Stimulated activated CD8-positive, alpha-beta memory T cell treated with anti-CD3 and anti-CD28 coated beads, Interleukin-7, amount 100 ng/mL, for 1 hour (primary cell): ENCODE measurements around the gene ZBTB20.

Source experiments
- DNase-seq, 2 donors: peaks; one replicate each; pipeline ENCODE4 v3.0.0-alpha.2; 2020; ENCODE audit warnings: low read depth in 2 of 2

Gene ZBTB20

DNA sequence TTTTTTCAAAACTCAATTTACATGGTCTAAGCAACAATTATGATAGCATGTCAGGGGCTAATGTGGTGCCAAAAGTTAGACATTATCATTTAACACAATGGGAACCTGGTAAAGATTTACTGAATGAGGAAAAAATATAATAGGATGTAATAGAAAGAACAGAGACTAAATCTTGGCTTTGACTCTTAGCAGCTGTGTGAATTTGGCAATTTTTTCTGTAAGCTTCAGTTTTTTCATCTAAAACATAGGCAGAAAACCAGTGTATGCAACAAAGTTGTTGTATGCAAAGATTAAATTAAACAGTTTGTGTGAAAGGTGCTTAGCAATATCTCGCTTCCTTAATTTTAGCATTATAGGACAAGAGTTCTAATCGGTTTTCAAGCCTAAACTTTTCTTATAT lies 57.6 kb downstream of the ZBTB20 start:
- DNase-seq: no peak

DNA sequence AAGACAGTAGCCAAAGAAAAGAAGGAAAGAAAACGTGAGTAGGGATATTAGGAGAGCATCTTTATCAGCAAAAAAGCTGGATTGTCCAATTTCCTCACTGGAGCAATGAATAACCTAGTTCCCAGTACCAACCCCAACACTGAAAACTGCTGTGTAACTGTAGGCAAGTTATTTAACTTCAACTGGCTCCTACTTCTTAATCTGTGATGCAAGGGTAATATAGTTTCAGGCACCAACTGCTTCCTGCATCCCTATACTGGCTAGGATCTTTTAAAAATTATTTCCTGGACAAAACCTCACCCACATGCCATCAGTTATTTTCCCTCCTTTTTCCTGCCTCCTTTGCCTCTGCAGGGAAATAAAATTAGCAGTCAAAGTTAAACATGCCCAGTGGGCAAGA lies 59.6 kb downstream of the ZBTB20 start:
- no peak for DNase-seq

DNA sequence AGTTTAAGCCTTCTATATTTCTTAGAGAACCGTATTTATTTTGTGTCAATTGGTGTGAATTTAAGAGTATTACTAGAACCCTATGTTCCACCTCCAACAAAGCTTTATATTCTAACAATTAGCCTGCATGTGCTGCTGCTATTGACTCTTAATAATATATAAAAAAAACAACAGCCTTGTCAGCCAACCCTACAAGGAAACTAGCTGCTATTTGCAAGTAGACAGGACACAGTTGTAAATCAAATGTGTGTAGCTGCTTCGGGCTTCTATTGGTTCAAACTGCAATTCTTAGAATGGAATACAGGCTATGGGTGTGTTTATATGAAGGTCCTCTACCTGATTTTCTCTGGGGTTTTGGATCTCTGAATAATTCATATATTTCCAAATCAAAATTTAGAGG lies 60.7 kb downstream of the ZBTB20 start:
- DNase-seq: no peak

DNA sequence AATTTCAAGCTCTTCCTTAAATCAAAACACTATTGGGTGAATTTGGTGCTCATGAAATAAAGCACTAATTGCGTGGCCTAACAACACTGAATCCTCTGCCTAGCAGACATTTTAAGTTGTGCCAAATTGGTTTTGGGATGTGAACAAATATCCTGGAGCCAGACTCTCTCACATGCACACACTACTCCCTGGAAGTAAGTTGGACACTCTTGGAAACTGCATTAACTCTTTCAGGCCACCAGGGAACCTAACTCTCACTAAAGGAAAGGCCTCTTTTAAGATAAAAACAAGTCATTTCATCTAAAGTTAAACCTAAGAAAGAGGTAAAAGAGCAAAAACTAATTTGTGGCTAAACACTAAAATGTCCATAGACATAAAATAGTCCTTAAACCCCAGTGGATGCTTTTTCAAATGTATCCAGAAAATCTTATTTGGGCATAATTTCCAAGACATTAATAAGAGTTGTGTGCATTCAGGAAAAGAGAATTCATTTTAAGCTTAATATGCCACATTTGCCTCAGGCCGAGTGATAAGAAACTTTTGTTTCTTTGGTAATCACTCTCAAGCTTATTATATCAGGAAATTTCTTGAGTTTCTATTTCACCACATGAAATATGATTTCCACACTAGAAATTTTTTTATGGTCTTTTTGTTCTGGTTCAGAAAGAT lies 61.8 kb downstream of the ZBTB20 start:
- DNase-seq: no peak

DNA sequence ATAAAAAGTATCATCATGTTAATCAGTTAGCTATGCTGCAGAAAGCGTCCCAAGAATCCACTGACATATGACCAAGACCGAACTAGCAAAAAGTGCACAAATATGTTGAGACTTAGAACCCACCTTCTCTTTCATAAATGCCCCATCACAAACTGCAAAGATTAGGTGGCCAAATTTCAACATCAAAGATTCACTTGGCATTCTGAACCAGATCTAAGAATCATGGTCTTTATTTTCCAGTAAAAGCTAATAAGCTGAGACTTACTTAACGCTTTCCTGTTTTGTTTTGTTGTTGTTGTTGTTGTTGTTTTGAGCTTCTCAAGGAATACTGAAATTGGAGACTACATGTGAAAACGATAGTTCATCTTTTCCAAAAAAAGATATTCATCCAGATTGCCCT lies 62.4 kb downstream of the ZBTB20 start:
- DNase-seq: no peak

DNA sequence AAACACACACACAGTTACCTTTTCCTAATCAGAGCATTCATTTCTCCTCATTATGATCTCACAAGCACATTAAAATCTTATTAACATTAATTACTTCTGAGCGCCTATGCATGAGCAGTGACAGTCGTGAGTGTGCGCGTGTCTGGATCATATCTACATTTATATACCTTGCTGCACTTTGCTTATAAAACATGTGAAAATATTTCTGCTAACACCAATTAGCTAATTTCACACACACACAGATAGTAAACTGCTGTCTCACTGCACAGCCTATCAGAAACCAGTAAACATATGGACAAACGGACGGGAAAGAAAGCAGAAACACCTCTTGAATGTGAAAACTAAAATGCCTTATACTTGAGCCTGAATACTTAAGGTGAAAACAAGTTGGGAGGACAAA lies 64.8 kb downstream of the ZBTB20 start:
- no peak for DNase-seq

DNA sequence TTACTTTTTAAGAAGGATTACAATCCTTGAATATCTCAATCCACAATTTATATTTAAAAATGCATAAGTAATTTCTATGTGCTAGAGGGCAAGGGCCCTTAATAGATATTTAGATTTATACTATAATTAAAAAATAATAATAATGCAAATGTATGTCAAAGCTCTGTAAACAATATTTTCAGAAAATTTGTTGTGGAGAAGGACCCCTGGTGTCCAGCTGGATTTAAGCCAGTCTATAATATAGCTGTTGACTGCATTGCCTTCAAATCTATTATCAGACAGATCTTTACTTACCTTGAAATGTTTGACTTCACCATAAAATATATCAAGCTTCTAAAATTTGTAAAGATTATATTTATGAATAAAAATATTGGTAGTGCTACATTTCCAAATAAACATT lies 65.6 kb downstream of the ZBTB20 start:
- DNase-seq: no peak

DNA sequence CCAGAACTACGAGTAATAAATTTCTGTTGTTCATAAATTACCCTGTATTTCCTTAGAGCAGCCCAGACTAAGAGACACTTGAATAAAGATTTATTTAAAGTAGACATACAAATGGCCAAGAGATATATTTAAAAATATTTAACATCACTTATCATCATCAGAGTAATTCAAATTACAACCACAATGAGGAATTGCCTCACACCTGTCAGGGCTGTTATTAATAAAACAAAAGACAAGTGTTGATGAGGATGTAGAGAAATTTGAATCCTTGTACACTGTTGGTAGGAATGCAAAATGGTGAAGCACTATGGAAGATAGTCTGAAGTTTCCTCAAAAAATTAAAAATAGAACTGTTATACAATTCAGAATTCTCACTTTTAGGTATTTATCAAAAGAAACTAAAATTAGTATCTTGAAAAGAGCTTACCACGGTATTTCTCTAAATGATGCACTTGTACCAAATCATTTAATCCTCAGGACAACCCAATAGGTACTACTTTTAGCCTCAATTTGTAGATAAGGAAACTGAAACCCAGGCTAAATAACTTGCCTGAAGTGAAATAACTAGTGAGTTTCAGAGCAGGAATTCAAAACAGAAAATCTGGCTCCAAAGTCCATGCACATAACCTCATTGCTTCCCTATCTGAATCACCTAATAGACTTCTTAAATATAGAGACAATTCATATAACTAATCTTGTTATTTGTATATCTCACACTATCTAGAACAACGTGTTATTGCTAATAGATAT lies 69.4 kb downstream of the ZBTB20 start:
- no peak for DNase-seq

DNA sequence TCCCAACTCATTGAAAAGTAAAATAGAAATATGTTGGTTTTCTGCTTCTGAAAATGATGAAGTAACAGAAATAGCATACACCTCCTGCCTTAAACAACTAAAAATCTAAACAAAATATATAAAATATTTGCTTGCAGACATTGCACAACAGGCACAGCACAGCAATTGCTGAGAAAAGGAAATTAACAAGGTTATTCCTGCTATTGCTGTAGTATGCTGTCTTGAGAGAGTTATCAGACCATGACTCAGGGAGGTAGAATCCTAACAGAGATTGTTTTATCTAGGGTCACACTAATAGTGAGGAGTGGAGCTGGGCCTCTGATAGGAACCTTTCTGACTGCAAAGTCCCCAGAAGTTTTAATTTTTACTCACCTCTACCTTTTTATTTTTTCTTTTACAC lies 72.6 kb downstream of the ZBTB20 start:
- no peak for DNase-seq

DNA sequence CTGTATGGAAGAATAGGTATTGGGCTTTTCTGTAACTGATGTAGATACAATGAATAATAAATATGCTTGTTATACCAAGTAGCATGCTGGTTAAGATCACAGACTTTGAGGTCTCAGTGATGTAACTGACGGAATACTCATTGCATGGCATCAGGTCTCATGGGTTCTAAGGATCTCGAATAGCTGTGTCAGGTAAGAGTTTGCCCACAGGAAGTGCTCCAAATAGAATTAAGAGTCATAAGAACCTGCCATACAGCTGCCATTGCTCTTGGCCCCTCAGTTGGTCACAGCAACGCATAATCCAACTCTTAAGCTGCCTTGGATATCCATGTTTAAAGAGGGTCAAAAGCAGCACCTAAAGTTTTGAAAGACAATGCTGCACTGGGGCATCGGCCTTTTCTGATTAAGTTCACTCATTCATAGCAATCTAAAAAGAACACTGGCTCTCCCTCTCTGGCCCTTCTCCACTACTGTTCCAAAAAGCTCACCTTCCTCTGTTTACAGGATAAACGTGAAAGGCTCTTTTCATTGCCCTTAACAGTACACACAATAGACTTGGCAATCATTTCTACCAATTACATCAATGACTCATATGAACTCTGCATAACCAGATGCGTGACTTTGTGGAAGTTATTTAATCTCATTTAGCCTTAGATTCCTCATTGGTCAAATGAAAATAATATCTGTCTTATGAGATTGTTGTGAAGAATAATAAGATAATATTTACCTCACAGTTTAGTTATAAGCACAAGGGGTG lies 74.6 kb downstream of the ZBTB20 start:
- DNase-seq: no peak

DNA sequence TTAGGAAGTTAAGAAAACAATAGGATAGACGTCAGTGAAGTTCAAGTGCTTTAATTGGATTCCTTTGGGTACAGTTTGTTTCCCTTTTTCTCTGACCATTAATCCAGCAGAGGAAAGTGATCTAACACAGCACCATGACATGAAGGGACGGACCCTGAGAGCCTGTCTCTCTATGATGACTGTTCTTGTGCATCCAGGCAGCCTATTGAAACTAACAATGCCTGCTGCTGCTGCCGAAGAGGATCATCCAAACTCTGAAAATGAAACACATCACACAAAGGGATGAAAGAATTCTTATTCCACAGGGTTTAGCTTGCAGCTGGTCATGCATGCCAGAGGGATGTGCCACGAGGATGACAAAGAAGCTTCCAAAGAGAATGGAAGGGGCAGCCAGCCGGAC lies 75.5 kb downstream of the ZBTB20 start:
- no peak for DNase-seq

DNA sequence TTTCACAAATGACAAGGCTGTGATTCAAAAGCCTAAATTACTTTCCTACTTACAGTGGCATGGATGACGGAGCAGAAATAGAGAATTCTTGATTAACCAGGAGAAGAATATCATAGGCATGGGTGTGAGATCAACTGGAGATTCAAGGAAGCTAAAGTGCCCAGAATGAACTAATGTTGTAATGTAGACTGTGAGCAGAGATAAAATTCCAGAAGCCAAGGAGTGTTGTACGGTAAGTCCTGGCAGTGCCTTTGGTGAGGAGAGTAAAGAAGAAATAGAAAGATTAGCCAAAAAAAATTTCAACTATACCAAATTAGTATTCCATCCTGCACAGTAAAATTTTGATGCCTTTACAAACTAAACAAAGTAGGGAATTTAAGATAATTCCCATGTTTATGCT lies 75.9 kb downstream of the ZBTB20 start:
- no peak for DNase-seq

DNA sequence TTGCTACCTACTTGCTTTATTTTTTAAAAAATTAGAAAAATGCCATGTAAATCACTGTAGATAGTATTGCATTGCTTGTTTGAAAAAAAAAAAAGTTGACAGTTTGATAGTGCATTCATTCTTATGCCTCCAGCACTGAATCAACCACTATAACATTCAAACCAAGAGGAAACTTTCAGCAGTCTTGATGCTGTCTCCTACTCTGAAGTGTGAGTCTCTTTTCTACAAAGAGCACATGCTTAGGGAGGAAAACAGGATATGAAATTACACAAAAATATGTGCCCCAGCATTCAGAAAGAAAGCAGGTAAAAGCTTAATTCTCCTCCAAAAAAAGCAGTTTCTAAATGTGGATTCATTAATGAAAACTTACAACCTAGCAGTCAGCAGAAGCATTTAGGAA lies 78.3 kb downstream of the ZBTB20 start:
- no peak for DNase-seq

DNA sequence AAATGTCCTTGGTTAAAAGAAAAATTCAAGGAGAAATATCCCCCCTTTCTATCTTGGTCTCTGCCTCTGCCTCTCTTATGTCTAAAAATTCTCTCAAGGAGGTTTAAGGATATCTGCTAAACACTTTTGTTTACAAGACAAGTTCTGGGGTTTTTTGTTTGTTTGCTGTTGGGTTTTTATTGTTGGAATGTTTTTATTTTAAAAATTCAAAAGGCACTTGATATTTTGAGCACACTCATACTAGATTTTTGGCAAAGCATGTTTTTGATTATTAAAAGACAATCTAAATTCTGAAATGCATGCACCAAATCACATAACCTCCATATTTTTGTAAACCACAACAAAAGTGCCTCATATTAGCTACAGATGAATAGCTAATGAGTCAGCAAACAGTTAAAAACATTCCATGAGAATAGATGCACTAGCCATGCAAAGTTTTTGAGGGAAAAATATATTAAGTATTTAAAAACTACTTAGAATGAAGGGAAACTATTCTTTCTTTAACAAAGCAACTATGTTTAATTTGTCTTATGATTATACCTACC lies 84.6 kb downstream of the ZBTB20 start:
- no peak for DNase-seq

DNA sequence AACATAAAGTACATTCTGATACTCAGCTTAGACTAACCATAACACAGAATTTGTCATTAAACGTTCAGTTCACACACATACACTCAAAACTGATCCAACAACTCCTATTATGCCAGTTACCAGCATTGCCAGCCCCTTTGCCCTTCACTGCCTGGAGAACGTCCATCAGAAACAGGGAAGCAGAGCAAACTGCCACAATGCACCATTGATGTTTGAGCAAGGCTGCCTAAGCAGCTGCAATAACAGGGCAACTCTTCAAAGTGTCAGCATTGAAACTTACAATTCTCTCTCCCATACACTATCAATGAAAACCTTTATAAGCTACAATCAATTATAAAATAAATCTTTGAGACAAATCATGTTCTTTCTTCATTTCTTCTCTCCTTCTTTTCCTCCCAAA lies 85.1 kb downstream of the ZBTB20 start:
- no peak for DNase-seq

DNA sequence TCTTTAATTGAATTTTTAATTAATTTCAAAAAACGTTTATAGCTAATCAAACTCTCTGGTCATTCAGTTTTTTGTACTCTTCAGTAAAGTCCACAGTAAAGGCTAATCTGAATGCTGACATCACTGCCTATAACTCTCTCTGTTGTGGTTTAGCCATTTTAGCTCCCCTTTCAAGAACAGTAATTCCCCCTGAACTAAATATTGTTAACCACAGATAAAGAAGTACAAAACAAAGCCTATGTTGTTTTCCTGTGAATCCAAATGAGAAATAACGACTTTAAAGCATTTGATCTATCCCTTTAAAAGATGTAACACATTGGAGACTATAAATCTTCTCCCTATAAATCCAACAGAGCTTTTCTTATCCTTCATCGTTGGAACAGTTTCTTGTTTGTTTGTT lies 94.2 kb downstream of the ZBTB20 start:
- no peak for DNase-seq

DNA sequence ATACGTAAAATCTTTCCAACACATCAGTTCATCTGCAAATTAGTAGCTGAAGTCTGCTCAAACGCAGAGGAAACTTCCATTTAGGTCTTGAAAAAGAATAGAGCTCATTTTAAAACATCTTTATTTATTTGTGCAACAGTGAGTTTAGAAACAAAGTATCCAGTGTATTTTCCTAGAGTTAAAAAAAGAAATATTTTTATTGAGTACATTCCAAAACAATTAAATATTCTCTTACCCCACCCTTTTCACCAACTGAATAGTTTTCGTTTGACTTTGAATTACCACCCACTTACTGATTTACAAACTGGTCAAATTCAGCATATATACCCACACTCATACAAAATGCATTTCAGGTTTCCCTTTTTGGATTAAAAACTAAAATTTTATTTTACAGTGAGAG lies 104.7 kb downstream of the ZBTB20 start:
- no peak for DNase-seq

DNA sequence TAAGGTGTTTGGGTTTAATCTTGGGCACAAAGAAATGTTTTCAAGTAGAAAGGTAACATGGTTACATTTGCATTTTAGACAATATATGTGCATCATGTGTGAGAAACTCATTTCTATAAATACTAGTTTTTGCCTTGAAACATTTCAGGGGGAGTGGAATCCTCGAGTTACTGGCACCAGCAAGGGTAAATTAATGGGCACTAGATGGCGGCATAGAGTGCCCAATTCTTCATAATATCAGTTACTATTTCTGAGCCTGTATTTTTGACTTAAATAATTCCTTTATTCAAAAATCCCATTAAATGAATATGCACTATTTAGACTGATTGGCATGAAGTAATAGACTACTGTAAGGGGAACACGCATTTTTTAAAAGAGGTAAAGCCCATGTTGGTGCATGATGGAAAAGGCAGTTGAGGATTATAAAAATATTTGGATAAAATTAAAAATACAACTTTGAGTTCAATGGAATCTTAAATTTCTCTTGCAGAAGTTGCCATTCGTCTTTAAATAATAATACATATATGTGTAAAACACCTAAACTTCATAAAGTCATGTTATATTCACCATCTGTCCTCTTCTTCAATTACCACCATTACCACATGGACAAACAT lies 106.3 kb downstream of the ZBTB20 start:
- DNase-seq: peak in 1 of 2 donors; percentile 2

DNA sequence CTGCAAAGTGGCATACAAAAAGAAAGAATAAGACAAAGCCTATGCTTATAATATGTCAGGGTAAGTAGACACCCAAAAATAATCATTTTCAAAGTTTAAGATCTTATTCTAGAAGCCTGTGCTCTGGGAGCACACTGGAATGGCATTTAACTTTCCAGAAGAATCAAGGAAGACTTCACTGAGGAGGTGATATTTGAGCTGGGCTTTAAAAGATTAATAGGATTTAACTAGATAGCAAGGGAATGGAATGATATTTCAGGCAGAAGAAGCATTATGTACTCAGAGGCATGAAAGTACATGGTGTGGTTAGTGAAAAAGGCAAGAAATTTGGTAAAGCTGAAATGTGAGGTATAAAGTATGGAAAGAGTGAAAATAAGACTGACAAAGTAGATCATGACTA lies 106.8 kb downstream of the ZBTB20 start:
- no peak for DNase-seq

DNA sequence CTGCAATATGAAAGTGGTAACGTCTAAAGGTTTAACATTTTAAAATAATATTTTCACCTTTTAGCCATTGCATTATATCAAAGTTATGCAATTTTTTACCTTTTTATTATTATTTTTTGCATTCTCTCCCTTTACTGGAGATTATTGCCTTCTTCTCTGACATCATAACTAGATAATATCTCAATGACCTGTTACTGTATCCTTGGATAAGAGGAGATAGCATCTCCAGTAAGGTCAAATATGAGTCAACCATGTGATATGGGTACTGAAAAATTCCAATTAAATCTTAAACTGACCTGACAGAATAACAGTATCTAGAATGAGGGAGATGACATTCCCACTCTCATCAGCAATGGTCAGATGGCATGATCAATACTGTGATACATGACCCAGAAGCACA lies 108.3 kb downstream of the ZBTB20 start:
- no peak for DNase-seq

DNA sequence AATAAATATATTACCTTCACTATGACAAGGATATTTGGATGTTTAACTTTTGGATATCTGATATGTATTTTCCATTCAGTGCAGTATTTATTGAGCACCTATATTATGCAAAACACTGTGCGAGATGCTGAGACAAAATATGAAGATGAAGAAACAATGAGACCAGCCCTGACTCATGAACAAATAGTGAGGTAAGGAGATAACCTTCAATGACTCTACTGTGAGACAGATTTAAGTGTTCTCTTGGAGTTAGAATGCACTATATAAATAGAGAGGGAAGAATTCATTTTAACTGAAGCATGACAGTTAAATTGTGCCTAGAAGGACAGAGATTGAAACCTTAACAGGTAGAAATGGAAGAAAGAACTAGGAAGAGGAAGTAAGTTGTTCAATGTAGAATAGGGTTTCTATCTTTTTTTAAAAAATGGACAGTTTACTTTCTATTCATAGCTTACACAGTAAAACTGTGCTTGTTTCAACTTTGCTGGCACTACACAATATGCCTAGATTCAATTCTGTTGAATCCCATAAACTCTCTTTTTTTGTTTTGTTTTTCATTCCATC lies 124.2 kb downstream of the ZBTB20 start:
- no peak for DNase-seq

DNA sequence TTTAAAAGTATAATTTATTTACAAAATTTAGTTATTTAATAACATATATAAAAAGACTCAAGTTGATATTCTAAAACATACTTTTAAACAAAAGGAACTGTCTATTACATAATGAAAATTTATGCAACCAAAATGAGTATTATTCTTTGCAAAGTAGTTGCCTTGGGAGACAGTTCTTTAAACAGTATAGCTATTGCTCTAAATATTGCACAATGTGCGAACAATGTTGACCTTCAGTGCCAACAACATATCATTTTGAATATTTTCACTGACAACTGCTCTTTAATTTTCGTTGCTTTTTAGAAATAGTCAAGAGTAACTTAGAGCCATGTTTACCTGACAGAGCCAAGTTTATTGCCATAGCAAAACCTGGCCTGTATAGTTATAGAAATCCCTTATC lies 124.9 kb downstream of the ZBTB20 start:
- no peak for DNase-seq
